A549 treated with ZK216348 at 1 μM for 4 hours (cell line): Measurements from ENCODE around the gene TSPAN17. TPM values are rescaled to one million over a fixed set of nuclear protein-coding genes. Genes with fewer than 3 reads are reported as not detected.

Experiments
- total RNA-seq: library from RNA; stranded (reverse); fragments of 200-300 nt; extraction: Qiagen RNA extraction; gene quantifications from 5 replicates; pipeline ENCODE4 v1.2.3, GENCODE V29; 2022; ENCODE audit warnings: low read depth

TSPAN17 gene, protein sequence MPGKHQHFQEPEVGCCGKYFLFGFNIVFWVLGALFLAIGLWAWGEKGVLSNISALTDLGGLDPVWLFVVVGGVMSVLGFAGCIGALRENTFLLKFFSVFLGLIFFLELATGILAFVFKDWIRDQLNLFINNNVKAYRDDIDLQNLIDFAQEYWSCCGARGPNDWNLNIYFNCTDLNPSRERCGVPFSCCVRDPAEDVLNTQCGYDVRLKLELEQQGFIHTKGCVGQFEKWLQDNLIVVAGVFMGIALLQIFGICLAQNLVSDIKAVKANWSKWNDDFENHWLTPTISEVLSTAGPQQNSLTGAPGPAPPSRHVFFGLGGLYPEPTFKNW
- total RNA-seq = 45.8 to 68.2 TPM (median 62.5 TPM) in 5 replicates

DNA sequence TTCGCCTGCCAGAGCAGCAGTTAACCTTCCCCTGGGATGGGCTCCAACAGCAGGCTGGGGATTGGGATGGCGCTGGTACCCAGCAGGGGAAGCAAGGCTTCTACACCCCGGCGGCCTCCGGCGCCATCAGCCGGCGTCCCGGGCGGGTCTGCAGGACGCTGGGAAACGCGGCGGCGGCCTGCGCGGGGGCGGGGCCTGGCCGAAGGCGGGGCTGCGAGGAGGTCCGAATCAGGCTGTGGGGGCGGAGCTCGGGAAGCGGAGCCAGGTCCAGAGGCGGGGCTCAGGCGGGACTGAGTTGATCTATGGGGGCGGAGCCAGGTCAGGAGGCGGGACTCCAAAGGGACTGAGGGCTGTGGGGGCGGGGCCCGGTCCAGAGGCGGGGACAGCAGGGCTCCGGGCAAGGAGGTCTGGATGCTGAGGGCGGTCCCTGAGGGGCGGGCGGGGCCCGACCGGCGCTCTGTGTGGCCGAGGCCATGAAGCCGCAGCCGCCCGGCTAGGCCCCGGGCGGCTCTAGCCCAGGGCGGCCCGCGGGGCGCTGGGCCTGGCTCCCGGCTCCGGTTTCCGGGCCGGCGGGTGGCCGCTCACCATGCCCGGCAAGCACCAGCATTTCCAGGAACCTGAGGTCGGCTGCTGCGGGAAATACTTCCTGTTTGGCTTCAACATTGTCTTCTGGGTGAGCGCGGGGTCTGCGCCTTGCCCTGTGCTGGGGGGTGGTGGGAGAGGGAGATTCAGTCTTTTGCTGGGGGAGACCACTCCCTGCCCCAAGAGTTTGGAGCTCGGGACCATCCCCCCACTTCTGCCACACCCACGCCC lies at the start of gene TSPAN17:
TSPAN17 (plus strand) TSS at position 455 of the 813 bp plus-strand sequence; CDS start at position 587, 132 bp downstream.

DNA sequence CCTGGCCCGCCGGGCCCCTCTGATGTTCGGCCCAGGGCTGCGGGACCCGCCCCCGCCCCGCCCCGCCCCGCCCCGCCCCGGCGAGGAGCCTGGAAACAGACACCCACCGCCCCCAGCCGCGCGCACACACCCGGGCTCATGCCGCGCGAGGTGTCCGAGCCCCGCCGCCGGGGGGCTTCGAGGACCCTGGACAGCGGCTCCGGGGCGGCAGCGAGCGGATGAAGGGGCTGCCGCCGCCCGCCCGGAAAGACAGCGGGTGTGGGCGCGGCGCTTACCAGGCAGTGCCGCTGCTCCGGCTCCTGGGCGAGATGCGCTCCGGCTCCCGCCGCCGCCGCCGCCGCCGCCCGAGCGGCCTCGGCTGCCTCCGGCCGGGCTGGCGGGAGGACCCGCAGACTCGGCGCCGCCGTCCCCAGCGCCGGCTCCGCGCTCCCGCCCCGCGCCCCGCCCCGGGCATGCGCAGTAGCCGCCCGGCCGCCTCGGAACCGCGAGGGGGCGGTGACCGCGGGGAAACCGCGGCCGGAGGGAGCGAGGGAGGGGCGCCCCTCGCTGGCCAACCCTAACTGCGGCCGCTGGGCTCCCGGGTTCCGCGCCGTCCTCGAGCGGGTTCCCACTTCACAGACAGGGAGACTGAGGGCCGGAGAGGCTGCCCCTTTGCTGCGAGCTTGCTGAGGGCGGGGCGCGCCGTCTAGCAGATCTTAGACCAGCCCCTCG lies 37.4 kb upstream of the TSPAN17 start, which contains the start of gene GPRIN1:
GPRIN1 (minus strand) TSS at position 433 of the 711 bp plus-strand sequence. CDS start 10,322 bp downstream, outside the sequence.

DNA sequence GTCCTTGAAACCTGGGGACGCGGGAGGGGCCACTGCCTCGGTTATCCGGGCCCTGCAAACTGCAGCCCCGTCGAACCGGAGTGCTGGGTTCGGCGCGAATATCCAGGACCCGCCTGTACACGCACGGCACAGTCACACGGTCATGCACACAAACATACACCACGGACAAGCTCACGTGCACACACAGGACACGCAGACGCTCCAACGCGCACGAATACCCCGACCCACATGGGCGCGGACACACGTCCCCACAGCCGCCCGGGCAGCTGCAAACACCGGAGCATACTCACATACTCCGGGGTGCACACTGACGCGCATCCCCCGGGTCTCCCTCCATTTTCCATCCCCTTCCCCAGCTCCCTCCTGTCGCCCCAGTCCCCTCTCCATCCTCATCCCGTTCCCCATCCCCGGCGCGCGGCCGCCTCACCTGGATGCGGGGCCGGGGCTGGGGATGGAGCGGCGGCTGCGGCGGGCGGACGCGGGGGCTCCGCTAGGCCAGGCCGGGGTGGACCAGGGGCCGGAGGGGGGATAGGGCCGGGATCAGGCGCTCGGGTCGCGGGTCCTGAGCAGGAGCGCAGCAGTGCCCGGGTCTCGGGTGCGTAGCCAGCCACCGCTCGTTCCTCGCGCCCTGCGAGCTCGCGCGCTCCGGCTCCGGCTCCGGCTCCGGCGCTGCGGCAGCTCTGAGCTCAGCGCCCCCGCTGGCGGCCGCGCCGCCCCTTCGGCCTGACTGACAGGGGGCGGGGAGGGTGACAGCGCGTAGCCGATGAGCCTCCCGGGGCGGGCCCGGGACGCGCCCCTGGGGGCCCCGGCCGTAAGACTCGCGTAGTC lies 17.2 kb upstream of the TSPAN17 start, which contains the start of the genes EIF4E1B and SNCB:
EIF4E1B (plus strand) TSS at position 823 of the 828 bp plus-strand sequence. CDS start 12,113 bp downstream, outside the sequence.
SNCB (minus strand) TSS at position 682 of the 828 bp plus-strand sequence. CDS start 880 bp downstream, outside the sequence.

Other genes with a start within 250 kb of the TSPAN17 start
- 75.3 to 132 TPM (median 128 TPM) in 5 replicates for gene CLTB, start 230.9 kb upstream of the TSPAN17 start, total RNA-seq
- gene FAF2, start 199.1 kb upstream of the TSPAN17 start, total RNA-seq = 44.2 to 53.4 TPM (median 47.5 TPM) in 5 replicates
- 22.0 to 41.5 TPM (median 37.5 TPM) in 5 replicates for gene RNF44, start 110.1 kb upstream of the TSPAN17 start, total RNA-seq
- gene CDHR2, start 98.1 kb upstream of the TSPAN17 start, total RNA-seq = 0.05 to 0.21 TPM (median 0.09 TPM) in 4 of 5 replicates, not detected in the other
- gene GPRIN1, start 37.3 kb upstream of the TSPAN17 start, total RNA-seq = 7.3 to 10.8 TPM (median 10.2 TPM) in 5 replicates
- gene SNCB, start 16.9 kb upstream of the TSPAN17 start, total RNA-seq = 0.53 to 1.4 TPM (median 1.2 TPM) in 5 replicates
- gene EIF4E1B, start 16.8 kb upstream of the TSPAN17 start, total RNA-seq = not detected in 5 replicates
- 0.09 to 0.47 TPM (median 0.41 TPM) in 5 replicates for gene UNC5A, start 163.1 kb downstream of the TSPAN17 start, total RNA-seq